Uterus (tissue), 2 donors: Measurements from ENCODE around the gene PRRC1.

Source experiments
- POLR2A ChIP-seq, 2 donors: fragments of 450-650 bp; IDR thresholded peaks; one replicate each; pipeline ENCODE4 v1.6.1; 2016; ENCODE audit warnings: antibody characterized with exemption in 2 of 2, mild to moderate bottlenecking in 1 of 2, moderate library complexity in 1 of 2
- TF ChIP-seq, protein P1 (sequence below), 4 experiments: fragments of 200-600 bp in 2 of 4; fragments of 450-650 bp in 2 of 4; sonication (generic) in 2 of 4; IDR thresholded peaks; one replicate each; pipeline ENCODE4 v1.5.1; 2016 to 2019; ENCODE audit warnings: antibody characterized with exemption in 4 of 4, mild to moderate bottlenecking in 2 of 4, moderate library complexity in 1 of 4

DNA sequence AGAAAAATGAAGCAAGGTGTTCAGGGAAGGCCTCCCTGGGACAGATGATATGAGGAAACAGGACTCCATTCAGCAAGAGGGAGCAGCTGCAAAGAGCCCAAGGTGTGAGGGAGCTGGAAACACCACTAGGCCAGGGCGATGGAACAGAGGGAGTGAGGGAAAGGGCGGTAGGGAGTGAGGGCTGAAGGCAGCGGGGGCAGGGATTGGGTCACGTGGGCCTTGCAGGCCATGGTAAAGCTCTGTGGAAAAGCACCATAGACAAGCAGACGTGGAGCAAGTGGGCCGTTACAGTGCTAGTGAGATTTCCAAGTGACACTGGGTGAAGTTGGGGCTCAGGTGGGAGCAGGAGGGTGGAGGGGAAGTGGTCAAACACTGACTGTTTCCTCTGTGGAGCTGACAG lies 10.8 kb upstream of the PRRC1 start:
- TF ChIP-seq, protein P1, sequence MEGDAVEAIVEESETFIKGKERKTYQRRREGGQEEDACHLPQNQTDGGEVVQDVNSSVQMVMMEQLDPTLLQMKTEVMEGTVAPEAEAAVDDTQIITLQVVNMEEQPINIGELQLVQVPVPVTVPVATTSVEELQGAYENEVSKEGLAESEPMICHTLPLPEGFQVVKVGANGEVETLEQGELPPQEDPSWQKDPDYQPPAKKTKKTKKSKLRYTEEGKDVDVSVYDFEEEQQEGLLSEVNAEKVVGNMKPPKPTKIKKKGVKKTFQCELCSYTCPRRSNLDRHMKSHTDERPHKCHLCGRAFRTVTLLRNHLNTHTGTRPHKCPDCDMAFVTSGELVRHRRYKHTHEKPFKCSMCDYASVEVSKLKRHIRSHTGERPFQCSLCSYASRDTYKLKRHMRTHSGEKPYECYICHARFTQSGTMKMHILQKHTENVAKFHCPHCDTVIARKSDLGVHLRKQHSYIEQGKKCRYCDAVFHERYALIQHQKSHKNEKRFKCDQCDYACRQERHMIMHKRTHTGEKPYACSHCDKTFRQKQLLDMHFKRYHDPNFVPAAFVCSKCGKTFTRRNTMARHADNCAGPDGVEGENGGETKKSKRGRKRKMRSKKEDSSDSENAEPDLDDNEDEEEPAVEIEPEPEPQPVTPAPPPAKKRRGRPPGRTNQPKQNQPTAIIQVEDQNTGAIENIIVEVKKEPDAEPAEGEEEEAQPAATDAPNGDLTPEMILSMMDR (IDR thresholded peaks at IDR 0.05) = no peak
- TF ChIP-seq POLR2A (IDR thresholded peaks at IDR 0.05) = no peak
